OCI-LY3 (cell line): ENCODE measurements around the gene PPP3CA.

Source experiments
- CTCF ChIP-seq: fragments of 200-600, 300-600 bp; sonication (generic); IDR thresholded peaks from 2 replicates; pipeline ENCODE4 v1.5.1; 2014; ENCODE audit warnings: antibody characterized with exemption, low read length, low read depth
- EZH2phosphoT487 ChIP-seq: fragments of 200-600 bp; shearing (Covaris generic); IDR thresholded peaks from 2 replicates; pipeline ENCODE4 v1.6.1; 2018; ENCODE audit warnings: antibody characterized with exemption, mixed run types, low read depth

DNA sequence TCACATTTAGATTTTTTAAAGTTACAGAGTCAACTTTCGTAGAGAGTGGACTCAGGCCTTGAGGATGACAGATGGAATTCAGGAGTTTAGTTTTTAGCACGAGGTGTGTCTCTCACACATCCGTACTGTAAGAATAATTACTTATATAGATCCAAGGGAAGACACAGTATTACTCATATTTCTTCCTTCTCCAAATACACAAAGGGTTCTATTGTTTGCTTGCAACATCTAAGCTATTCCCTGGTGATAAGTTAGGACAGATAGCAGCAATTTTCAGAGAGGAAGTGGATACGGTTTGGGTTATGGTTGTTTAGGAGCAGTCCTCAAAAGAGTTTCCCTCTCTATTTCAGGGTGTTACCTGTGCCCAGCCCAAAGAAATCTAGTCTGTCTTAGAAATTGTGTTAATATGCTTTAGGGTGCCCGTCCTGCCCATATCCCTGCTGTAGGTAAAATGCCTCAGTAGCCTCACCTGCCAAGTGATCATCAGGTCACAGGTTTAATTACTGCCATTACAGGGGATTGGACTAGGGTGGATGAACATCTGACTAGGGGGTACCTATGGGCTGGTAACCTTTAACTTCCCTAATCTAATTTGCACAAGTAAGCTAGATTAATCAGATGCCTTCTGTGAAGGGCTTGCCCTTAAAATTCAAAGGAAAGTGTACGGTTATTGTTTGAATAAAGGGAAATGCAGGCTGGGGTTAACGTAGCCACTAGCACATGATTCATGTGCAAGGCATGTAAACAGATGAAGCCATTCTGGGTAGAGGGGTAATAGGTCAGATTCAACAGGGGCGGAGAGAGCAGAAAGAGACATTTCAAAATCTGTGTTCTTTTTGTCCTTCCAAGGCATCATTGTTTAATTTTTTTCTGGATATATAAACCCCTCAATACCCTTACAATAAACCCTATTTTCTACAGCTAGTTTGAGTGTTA is 8.7 kb upstream of the PPP3CA start:
- TF ChIP-seq CTCF (no peak), EZH2phosphoT487 (no peak)
